NCI-H345 treated with DMSO at 0.1 percent for 48 hours (cell line): ENCODE results near the gene MACROD2.

Experiments used
- DNase-seq: peaks from one replicate; lab custom pipeline; 2025; ENCODE audit not compliant: unreplicated experiment; lab: John Stamatoyannopoulos, UW

The MACROD2 gene

DNA sequence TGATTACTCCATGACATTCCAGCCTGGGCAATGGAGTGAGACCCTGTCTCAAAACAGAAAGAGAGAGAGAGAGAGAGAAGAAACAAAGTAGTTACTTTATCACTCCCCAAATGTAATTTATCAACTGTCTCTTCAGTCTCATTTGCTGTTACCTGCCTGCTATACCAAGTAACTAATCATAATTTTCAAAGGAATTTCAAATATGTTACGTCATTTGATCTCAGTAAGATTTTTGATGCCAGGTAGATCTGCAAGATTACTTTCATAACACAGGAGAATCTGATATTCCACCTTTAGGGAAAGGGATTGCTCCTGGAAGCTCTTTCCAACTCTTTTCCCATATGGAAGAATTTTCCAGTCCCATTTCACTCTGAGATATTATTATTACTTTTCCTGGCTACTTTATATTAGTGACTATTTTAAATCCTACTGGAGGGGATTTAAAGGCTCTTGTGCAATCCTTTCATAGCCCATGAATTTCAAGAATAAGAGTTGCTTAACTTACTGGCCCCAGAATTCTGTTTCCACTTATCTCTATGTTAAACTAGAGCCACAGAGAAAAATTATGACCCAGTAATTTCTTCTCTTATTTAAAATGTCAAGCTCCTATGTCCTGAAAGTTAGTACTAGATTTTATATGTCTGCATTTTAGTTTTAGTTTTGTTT, 732.3 kb downstream of the MACROD2 start:
- DNase-seq: no peak

DNA sequence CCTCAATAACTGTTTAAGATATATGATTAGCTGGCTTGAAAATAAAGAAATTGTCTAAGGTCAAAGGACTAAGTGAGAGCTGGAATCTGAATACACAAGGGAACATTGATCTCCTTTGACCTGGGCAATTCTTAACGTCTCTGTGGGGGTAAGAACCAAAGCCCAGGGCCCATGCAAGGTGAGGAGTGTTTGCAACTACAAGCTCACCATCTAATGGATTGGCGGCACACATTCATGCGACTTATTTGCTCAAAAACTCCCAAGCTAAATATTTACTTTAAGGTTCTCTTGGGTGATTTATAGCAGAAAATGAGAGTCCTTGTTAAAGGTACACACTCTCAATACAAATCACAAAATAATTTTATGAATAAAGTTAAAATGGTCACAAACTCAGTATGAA, 734.1 kb downstream of the MACROD2 start:
- no peak for DNase-seq

DNA sequence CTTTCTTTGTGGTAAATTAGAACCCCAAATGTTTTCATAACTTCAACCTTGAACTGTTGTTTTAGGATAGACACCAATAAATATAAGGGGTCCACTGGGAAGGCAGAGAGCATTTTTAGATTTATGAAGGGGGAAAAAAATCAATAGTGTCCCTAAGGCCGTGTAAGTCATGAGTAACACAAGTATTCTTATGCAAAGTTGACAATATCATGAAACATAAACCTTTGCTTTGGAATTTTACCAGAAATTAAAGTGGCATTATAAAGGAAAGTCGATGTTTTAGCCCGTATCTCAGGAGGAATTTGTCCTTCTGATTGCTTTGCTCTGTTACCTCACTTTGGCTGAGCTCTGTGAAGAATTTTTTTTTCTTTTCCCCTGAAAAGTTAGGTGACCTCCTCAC, 737.0 kb downstream of the MACROD2 start:
- no peak for DNase-seq

DNA sequence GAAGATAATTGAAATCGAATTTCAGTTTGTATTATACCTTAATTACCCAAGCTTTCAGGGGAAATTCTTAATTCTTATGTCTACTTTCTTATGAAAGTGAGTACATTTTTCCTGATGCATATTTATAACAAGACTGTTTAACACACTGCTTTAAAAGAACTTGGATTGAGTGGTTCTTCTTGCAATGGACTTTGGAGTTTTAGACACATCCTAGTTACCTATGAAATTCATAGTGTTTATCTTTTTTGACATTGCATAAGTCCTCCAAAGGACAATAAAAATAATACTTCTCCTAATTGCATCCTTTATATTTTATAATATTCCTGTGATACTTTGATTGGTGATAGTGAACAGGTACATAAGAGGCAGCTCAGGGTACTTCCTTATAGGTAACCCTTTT, 737.7 kb downstream of the MACROD2 start:
- DNase-seq: no peak

DNA sequence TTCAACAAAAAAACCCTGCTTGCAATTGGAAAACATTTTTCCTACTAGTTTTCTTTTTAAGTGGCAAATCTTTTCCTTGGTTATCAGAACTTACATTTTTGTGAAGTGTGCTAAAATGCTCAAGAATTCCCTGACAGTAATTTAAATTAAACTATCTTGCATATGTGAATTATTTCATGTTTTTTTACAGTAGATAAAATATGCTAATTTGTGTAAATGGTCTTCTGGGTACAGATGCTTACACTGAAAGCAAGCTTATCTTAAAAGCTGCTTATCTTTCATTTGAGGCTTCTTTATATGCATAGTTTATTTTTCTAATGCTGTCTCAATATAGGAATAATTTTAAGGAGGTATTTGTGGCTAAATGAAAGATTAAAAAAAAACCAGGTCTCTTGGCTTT, 745.1 kb downstream of the MACROD2 start:
- no peak for DNase-seq

DNA sequence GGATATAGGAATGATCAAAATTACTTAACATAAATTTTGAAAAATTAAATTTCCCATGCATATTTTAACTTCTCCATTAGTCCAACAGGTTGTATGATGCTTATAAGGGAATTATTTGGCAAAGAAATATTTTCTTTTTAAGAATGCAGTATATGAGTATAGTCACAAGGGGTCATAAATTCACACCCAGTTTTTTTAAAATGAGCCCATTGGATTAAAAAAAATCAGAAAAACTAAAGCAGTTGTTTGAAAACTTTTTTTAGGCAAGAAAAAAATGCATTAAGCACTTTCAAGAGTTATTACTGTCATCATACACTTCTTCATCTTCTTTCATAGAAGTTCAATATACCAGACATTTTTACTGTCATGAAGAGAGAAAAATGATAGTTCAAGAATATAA, 746.3 kb downstream of the MACROD2 start:
- no peak for DNase-seq

DNA sequence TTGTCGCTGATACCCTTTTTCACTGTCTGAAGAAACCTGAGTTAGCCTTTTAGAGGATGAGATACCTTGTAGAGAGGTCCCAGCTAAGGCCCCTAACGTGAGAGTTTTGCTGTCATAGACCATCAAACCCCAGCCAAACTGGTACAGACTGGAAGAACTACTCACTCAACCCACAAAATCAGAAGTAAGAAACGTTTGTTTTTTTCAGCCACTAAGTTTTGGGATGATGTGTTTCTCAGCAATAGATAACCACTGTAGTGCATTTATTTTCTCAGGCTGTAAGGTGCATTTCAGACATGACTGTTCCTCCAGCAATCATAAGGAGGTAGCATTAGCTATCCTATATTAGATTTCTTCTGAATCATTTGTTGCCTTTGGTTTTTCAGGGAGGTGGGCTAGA, 749.4 kb downstream of the MACROD2 start:
- no peak for DNase-seq

DNA sequence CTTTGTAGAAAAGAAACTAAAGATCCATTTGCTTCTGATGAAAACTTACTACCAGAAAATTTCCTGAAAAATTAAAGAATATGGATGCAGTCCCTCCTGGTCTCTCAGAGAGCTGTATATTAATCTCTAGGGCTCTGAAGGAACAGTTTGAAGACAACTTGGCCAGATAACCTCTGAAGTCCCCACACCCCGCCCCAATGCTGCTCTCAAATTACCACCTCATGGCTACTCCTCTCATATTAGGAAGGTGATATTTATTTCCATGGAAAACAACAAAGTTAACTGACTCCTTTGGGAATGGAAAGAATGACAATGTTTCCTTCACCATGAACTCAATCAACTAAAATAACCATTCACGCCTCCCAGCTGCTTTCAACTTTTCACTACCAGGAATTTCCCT, 750.5 kb downstream of the MACROD2 start:
- no peak for DNase-seq

DNA sequence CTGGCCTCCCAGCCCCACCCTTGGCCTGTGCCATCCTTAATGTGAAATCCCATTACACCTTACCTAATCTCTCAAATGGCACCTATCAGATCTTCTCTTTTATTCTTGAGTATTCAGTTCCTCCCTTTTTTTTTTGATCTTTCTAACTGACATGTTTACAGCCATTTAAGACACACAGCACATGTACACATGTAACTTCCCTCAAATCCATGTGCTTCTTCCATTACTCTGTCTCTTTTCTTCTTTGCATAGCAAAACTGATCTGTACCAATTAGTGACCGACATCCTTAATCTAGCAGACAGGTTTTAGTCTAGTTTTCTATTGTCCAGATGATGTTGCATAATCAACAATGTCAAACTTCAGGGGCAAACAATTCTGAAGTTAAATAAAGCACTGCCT, 755.9 kb downstream of the MACROD2 start:
- DNase-seq: no peak

DNA sequence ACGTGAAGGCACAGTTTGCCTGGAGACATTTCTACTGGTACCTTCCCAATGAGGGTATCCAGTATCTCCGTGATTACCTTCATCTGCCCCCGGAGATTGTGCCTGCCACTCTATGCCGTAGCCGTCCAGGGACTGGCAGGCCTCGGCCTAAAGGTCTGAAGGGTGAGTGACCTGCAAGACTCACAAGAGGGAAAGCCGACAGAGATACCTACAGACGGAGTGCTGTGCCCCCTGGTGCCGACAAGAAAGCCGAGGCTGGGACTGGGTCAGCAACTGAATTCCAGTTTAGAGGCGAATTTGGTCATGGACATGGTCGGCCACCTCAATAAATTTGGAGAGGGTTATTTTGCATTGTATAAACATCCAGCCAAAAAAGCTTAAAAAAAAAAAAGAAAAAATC, 762.4 kb downstream of the MACROD2 start:
- no peak for DNase-seq

DNA sequence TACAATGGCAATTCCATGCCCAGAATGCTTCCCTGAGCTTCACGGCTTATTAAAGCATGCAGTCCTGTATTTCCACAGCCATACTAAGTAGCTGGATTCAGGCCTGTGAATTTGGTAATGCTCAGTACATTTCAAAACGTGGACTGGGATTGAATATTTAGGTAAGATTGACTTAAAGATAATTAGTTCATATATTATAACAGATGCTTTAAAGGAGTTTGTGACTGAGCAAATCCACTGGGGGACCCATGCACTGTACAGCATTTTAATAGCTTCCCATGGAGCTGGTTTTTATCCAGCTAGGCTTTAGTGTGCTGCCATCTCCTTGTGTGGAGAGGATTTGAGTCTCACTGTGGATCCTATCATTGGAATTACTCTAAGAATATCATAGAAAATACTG, 763.0 kb downstream of the MACROD2 start:
- no peak for DNase-seq

DNA sequence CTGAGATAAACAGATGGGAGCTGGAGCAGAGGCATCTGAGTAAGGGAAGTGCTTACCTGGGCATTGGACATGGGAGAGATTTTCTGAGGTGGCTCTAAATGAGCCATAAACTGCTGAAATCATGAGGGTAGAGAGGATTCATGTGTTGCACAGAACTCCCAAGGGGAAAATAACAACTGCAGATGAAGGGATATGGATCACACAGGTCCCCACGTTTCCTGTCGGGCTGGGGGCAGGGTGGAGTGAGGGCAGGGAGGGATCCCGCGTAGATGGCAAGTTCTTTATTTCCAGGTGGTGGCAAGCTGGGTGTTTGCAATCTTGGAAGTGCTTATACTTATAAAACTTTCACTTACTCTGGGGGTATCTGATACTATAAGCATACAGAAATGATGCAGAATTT, 764.7 kb downstream of the MACROD2 start:
- no peak for DNase-seq

DNA sequence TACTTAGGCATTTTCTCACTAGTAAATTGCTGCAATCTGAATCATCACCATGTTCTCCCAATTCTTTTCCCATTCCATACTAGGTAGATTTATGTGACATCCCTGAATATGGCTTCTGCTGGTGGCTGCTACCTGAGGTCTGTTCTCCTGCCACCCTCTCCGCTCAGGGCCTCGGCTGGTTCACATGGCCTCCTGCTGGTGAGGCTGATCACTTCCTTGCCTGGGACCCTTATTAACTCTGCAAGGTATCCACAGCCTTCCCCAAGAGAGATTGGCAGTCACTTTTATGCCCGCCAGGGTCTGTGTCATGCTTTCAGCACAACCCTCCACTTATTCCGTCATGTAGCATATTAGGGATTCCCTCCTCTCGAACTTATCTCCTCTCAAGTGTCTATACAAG, 766.6 kb downstream of the MACROD2 start:
- DNase-seq: no peak

DNA sequence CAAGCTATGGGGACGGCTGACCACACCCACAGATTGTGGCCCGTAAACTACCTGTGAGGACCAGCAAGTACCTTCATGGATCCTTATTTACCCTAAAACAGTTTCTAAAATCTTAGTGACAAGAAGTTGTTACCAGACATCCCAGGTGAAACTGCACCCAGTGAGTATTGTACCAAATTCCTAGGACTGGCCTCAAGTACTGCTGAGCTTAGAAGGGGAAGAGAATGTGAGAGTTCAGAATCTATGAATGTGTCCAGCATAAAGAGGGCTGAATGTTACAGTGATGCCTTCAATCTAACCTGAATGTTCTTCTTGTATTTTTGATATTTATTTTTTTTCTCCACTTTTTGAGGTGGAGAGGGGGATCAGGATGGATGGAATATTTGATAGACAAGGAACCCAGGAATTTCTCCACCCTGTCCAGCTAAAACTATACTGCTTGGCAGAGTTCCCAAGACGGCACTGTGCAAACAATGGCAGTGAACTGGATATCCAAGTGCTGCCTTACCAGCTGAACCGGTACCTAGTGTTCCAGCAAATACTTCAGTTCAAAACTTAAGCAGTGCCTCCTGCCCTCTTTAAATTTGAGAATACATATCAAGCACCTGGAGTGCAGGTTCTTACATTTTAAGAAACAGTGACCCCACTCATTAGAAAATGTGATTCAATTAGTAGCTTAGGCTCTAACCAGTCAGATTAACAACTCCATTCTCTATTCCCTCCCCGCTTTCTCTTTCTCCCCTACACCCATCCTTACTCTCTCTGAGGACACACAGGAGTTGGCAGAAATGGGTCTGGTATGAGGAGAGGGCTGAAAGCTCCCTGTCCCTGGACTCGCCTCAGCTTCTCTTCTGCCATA, 769.4 kb downstream of the MACROD2 start:
- DNase-seq: no peak

DNA sequence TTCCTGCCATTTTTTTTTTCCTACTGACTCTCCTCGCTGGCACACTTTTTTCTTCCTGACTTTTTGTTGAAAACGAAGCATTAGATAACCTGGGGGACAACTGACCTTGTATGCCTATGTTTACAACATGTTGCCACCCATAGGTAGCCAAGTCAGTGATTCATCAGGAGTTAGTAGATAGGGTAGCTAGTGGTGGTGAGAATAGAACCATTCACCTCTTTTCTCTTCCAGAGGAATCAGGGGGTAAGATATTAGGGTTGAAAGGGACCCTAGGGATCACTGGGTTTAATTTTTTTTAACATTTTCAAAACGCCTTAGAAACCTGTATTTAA, 770.0 kb downstream of the MACROD2 start:
- DNase-seq: no peak

DNA sequence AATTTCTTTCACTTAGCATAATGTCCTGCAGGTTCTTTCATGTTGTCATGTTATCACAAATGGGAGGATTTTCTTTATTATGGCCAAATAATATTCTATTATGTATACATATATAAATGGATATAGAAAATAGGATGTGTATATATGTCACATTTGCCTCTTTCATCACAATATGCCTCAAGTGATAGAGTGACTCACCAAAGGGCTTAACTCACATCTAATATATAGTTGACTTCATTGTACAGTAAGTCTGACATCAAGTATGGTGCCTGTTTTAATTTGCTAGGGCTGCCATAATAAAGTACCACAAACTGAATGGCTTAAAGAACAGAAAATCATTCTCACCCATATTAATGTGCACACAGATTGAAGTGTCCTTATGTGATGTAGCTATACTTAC, 778.2 kb downstream of the MACROD2 start:
- no peak for DNase-seq

DNA sequence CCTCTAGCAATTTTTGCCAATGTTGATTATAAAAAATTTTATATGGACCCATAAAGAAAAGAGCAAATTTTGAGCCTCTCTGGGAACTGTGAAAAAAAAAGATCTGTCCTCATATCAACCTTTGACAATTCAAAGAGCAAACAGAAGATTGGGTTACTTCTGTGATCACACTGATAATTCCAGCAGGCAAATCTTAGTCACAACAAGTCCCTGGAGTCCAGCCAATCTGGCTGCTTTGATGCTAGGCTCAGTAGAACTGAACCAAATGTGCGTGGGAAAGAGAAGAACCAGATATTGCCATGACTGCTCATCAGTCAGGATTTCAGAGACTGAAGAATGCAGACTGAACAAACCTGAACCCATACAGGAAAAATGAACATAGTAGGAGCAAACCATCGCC, 780.5 kb downstream of the MACROD2 start:
- DNase-seq: no peak

DNA sequence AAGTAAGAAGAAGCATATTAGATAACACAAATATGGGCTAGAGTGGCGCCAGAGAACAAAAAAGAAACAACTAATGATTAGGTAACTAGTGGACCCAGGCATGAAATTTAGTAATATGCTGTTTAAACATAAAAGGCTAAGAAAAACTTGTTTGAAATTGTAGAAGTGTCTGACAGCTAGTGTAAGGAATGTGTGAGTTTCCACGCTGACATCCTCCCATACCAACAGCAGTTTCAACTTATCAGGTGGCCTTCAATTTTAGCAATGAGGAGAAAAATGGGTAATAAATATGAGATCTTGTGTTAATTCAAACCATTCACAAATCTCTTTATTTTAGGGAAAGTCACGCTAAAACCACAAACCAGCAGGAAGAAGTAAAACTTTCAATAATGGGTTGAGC, 782.3 kb downstream of the MACROD2 start:
- no peak for DNase-seq

DNA sequence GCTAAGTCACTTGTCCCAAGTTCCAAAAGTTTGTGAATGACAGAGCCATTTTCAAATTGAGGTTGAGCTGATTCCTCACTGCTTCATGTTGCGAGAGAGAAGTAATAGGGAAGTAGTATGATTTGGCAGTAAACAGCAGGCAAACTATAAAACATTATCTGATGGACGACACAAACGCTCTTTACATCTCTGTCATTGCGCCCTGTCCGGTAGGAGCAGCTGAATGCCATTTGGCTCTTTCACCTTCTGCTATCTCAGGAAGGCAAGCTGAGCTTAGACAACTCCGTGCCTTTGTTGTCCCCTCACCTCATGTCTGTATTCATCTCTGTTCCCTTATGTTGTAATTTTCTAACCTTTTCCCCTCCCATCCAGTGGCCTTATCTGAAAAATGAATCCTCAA, 782.8 kb downstream of the MACROD2 start:
- DNase-seq: no peak

DNA sequence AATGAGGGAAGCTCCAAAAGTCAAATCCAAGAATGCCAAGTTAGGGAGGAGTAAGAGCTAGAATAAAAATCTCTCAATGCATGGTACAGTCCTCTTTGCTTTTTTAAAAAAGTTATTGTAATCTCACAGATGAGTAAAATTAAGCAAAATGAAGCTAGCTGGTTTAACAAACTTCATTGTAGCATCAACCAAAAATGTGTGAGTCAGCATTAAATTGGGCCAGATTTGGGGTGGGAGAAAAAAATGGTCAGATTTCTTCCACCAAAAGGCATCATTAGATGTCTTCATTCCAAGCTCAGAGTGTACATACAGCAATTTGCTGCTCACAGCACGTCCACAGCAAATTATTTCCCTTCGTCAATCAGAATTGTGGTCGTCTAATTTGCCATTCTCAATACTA, 783.6 kb downstream of the MACROD2 start:
- DNase-seq: no peak

DNA sequence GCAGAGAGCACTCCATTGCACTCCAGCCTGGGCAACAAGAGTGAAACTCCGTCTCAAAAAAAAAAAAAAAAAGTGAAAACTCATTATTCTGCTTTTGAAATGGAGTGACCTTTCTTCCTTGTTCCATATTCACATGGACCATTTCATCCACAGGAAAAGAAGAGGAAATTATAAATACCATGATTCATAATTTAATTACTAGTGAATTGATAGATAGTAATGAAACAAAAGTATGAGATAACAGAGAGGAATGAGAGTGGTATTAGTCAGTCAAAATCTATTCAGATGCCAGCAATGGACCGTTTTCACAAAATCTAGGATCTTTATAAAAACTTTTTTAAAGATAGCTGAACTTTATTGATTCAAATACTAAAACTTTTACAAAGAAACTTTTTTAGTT, 785.2 kb downstream of the MACROD2 start:
- no peak for DNase-seq

DNA sequence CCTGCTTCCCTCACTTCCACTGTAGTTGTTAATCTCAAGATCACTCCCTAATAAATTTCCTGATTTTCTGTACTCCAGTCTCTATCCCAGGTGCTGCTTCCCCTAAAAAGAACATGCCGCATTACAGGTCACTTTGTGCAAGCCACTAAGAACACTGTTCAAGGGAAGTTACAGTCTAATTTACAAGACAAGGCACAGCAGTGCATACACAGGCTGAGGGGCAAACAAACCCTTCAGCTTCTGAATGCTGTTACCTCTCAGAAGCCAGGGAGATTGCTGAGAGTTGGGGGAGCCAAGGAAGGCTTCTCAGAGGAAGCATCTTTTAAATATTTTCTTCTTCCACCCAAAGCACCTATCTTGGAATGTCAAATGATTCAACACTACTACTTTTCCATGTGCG, 787.4 kb downstream of the MACROD2 start:
- DNase-seq: no peak

DNA sequence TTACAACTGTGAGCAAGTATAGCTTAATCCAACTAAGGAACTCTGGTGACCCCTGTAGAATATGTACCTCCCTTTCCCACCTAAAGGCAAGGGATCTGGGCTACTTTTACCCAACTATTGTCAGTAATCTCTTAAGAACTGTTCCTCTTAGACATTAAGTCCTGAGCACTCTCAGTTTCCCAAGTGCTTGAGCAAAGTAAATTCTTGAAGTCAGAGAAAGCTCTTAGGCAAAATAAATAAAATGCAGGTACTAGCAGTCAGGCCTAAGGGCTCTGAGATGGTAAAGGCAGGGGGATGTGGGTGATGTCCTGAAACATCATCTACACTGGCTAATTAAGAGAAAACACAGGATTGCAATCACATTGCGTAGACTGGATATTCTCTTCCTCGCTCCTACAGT, 788.5 kb downstream of the MACROD2 start:
- DNase-seq: no peak
